Measurements from ENCODE around the gene CLCF1.

DNA sequence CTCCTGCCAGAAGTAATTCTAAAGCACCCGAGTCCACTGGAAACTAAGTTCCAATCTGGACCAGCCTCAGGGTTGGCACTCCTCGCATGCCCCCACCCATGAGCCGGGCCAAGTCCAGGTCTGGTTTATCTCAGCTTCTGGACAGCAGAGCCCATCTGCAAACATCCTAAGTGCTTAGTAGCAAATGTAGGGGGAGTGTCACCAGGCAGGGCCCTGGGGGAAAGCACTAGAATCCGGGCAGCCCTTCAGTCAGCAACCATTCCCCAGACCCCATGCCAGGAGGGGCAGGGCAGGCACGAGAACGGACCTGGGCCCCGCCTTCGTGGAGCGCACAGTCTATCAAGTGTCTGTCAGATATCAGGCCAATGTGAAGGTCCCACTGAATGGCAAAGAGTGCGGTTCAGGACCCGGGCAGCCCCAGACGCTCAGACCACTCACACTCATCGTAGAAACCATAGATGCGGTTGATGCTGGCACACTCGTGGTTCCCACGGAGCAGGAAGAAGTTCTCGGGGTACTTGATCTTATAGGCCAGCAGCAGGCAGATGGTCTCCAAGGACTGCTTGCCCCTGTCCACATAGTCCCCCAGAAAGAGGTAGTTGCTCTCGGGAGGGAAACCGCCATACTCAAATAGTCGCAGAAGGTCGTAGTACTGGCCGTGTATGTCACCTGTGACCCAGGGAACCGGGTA, 27.0 kb upstream of the CLCF1 start:
- TF ChIP-seq POLR2AphosphoS5 (IDR thresholded peaks at IDR 0.05) (peak; percentile 70 to 95 (median 83)), CTCF (IDR thresholded peaks at IDR 0.05) (no peak), EP300 (IDR thresholded peaks at IDR 0.05) (no peak), POLR2A (IDR thresholded peaks at IDR 0.05) (no peak)
